ENCODE data around the gene GAS6.

- TF ChIP-seq CTCF (IDR thresholded peaks at IDR 0.05) (no peak), EP300 (IDR thresholded peaks at IDR 0.05) (no peak)
Observed at GRCh38 chr13:113880651-113881611, 17.1 kb upstream of the GAS6 start.

Measured in gastroesophageal sphincter (tissue), 3 donors.